ENCODE results near the gene TRIM7. TPM values are rescaled to one million over a fixed set of nuclear protein-coding genes. Genes with fewer than 3 reads are reported as not detected.

TRIM7 gene
- total RNA-seq, 1 experiment from 2014 or later = not detected

DNA sequence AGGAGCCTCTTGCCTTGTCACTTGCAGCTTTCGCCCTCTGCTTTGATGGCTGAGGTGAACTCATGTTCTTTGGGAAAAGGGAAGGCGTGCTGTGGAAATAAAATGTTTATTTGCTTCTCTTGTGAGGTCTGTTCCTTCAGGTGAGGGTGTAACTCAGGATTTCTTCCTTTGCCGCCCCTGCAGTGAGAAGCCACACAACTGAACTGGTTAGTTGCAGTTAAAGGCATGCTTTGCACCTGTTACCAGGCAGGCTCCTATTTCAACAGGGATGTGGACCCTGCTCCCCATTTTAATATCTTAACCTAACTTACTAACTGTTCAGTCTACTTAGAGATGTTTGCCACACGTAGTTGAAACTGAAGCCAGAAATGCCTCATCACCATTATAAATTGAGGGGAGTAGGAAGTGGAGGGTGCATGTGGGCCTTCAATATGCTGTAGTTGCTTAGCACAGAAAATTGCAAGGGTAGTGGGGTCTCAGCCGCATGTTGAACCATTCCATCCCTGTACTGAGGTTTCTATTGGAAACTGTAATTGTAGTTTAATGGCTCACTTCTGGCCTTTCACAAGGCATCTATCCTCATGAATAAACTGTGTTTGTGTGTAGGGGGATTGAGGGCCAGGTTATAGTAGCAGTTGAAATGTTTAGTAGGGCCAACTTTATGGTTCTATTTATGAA is 30.8 kb upstream of the TRIM7 start:
- intact Hi-C loops (cut with micrococcal nuclease; ENCODE audit: unreplicated experiment) = no loop called here
- peak overlapping the region; percentile 75 for H3K27ac ChIP-seq (ENCODE audit: low read depth, low read length, poor library complexity, severe bottlenecking)

DNA sequence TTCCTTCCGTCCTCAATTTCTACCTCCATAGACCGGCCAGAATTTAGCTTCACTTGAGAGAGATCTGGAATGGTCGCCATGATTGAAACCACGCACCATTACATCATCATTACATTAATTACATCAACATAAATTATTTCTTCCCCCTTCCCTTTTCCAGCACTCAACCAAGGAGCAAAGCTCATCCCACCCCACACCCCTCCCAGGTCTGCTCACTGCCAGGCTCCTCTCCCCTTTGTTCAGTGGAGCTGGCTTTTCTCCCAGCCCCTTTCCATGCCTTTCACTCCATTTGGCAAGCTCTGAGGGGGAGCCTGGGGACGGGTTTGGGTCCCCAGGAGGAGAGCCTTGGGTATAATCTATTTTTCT is 30.3 kb upstream of the TRIM7 start:
- H3K27ac ChIP-seq (ENCODE audit: low read depth, low read length, poor library complexity, severe bottlenecking) = peak overlapping the region; percentile 75
- H3K4me1 ChIP-seq (ENCODE audit: insufficient read depth, low read length, poor library complexity, severe bottlenecking) = peaks cover 6% of the 10 kb centered on the region
- ChIA-PET CTCF (no interaction called here), POLR2A (ENCODE audit: low non-redundant PET) (interaction anchor here (0.6 to 0.7 kb wide), 3 partner anchors 9 to 34 kb away, joined by 3 to 4 read pairs (median 3); partner anchors contain the start of gene RACK1)
- TF ChIP-seq, protein P1, sequence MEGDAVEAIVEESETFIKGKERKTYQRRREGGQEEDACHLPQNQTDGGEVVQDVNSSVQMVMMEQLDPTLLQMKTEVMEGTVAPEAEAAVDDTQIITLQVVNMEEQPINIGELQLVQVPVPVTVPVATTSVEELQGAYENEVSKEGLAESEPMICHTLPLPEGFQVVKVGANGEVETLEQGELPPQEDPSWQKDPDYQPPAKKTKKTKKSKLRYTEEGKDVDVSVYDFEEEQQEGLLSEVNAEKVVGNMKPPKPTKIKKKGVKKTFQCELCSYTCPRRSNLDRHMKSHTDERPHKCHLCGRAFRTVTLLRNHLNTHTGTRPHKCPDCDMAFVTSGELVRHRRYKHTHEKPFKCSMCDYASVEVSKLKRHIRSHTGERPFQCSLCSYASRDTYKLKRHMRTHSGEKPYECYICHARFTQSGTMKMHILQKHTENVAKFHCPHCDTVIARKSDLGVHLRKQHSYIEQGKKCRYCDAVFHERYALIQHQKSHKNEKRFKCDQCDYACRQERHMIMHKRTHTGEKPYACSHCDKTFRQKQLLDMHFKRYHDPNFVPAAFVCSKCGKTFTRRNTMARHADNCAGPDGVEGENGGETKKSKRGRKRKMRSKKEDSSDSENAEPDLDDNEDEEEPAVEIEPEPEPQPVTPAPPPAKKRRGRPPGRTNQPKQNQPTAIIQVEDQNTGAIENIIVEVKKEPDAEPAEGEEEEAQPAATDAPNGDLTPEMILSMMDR (conservative IDR thresholded peaks at IDR 0.05; ENCODE audit: low read depth, low read length) = no peak
- TF ChIP-seq EZH2 (IDR thresholded peaks at IDR 0.05; ENCODE audit: borderline replicate concordance, low read depth, low read length, poor library complexity, severe bottlenecking) = no peak
- H3K9me3 ChIP-seq (ENCODE audit: low read depth, low read length, poor library complexity, severe bottlenecking) = no peaks in the 10 kb centered on the region
- no peak for DNase-seq (ENCODE audit: low spot score)
- TSS peak; percentile 65 for BruUV-seq (replicated peaks)
- intact Hi-C loops (cut with micrococcal nuclease; ENCODE audit: unreplicated experiment) = no loop called here
- H3K27me3 ChIP-seq (replicated peaks; ENCODE audit: insufficient read depth, low read depth, low read length, poor library complexity) = no peaks in the 10 kb centered on the region
- H3K4me3 ChIP-seq (ENCODE audit: low read depth, low read length, poor library complexity, severe bottlenecking) = no peak overlapping the region
- peaks cover 68% of the 10 kb centered on the region for H3K36me3 ChIP-seq (ENCODE audit: insufficient read depth, low read length, poor library complexity, severe bottlenecking)

More for the DNA sequence above, 30.8 kb upstream of the TRIM7 start:
- Histone ChIP-seq H3K36me3 (ENCODE audit: insufficient read depth, low read length, poor library complexity, severe bottlenecking) (peaks cover 72% of the 10 kb centered on the region), H3K4me1 (ENCODE audit: insufficient read depth, low read length, poor library complexity, severe bottlenecking) (peaks cover 11% of the 10 kb centered on the region), H3K4me3 (ENCODE audit: low read depth, low read length, poor library complexity, severe bottlenecking) (no peak overlapping the region), H3K9me3 (ENCODE audit: low read depth, low read length, poor library complexity, severe bottlenecking) (no peaks in the 10 kb centered on the region), H3K27me3 (replicated peaks; ENCODE audit: insufficient read depth, low read depth, low read length, poor library complexity) (no peaks in the 10 kb centered on the region)
- CTCF ChIA-PET = no interaction called here
- no peak for DNase-seq (ENCODE audit: low spot score)
- no peak for TF ChIP-seq EZH2 (IDR thresholded peaks at IDR 0.05; ENCODE audit: borderline replicate concordance, low read depth, low read length, poor library complexity, severe bottlenecking)
- TF ChIP-seq, protein P1 (conservative IDR thresholded peaks at IDR 0.05; ENCODE audit: low read depth, low read length) = no peak
- no TSS peak for BruUV-seq (replicated peaks)
- POLR2A ChIA-PET (ENCODE audit: low non-redundant PET) = interaction anchor here (0.6 to 0.7 kb wide), 2 partner anchors 8 to 35 kb away, joined by 3 to 4 read pairs; partner anchors contain the start of gene RACK1

DNA sequence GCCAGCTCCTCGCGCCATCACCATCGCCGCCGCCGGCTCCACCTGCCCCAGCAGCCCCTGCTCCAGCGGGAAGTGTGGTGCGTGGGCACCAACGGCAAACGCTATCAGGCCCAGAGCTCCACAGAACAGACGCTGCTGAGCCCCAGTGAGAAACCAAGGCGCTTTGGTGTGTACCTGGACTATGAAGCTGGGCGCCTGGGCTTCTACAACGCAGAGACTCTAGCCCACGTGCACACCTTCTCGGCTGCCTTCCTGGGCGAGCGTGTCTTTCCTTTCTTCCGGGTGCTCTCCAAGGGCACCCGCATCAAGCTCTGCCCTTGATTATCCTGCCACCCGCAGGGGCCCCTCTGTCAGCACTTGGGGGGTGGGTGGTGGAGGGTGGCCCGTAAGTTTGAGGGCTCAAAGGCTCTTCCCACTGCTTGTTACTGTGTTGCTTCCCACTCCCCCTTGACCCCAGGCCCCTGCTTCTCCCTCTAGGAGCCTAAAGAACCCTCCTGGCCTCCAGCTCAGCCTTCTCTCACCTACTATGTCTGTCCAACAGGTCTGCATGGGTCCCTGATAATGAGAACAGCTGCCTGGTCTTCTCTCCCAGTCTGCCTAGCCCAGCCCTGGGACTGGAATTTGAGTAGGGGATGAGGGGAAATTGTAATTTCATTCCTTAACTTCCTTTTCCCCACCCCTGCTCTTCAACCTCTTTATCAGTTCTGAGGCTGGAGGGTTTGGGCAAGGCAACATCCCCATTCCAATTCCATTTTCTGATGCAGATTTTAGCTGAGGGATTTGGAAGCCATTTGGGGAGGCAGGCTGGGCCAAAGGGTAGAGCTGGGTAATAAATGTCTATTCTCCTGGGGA is 29.7 kb upstream of the TRIM7 start:
- ChIA-PET CTCF (no interaction called here), POLR2A (ENCODE audit: low non-redundant PET) (interaction anchor here (0.6 kb wide), 1 partner anchor 19 kb away, joined by 3 read pairs; no protein-coding TSS in a partner anchor)
- BruUV-seq (replicated peaks) = no TSS peak
- intact Hi-C loops (cut with micrococcal nuclease; ENCODE audit: unreplicated experiment) = no loop called here
- no peak for TF ChIP-seq EZH2 (IDR thresholded peaks at IDR 0.05; ENCODE audit: borderline replicate concordance, low read depth, low read length, poor library complexity, severe bottlenecking)
- TF ChIP-seq, protein P1 (conservative IDR thresholded peaks at IDR 0.05; ENCODE audit: low read depth, low read length) = no peak
- Histone ChIP-seq H3K9me3 (ENCODE audit: low read depth, low read length, poor library complexity, severe bottlenecking) (no peaks in the 10 kb centered on the region), H3K4me1 (ENCODE audit: insufficient read depth, low read length, poor library complexity, severe bottlenecking) (peaks cover 4% of the 10 kb centered on the region), H3K4me3 (ENCODE audit: low read depth, low read length, poor library complexity, severe bottlenecking) (no peak overlapping the region), H3K27me3 (replicated peaks; ENCODE audit: insufficient read depth, low read depth, low read length, poor library complexity) (no peaks in the 10 kb centered on the region), H3K27ac (ENCODE audit: low read depth, low read length, poor library complexity, severe bottlenecking) (peak overlapping the region; percentile 75), H3K36me3 (ENCODE audit: insufficient read depth, low read length, poor library complexity, severe bottlenecking) (peaks cover 62% of the 10 kb centered on the region)
- no peak for DNase-seq (ENCODE audit: low spot score)
